ENCODE measurements around the gene MAPK14.
"Not testable (repeated sequence)": the region's sequence is repeated elsewhere in the genome, so short reads cannot be mapped to it uniquely, and the experiment has no call there.

MAPK14 gene

GRCh38 chr6:36070252-36070651, 42.6 kb downstream of the MAPK14 start:
- DNase-seq = no peak

DNA sequence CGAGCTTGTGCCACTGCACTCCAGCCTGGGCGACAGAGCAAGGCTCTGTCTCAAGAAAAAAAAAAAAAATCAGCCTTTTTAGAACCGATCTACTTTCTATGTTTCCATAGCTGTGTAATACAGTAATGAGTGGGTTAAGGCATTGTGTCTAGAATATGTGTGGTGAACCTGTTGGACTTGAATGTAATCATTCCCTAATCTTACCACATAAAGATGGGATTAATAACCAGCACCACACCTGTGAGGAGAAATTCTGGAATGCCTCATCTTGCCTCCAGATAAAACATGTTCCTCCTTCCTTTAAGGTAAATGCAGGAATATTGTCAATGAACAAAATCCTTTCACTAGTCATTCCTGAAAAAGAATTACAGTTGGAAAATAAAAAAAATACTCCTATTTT, 43.7 kb downstream of the MAPK14 start:
- DNase-seq = no peak

DNA sequence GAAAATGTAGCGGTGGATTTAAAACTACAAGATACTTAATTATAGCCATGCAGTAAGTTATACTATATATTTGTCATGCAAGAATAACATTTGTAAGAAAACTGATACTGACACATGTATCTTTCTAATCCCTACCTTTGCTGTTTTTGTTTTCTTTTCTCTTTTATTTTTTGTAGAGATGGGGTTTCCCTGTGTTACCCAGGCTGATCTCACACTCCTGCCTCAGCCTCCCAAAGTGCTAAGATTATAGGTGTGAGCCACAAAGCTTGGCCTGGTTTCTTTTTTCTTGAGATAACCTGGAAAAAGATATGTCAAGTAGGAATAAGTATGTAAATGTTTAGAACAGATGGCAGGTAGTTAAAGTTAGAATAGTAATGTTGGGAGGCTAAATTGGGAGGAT, 44.1 kb downstream of the MAPK14 start:
- DNase-seq = no peak

DNA sequence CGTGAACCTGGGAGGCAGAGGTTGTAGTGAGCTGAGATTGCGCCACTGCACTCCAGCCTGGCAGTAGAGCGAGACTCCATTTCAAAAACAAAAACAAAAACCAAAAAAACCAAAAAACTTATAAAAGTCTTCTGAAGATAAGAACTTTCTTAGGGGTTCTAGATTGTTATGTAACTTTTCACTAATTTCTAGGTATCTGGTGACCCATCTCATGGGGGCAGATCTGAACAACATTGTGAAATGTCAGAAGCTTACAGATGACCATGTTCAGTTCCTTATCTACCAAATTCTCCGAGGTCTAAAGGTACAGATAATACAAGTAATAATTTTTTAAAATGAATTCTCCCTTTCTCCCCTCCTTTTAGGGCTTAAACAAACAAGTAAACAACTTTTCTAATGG, 45.1 kb downstream of the MAPK14 start:
- DNase-seq = no peak

GRCh38 chr6:36073587-36073986, 46.0 kb downstream of the MAPK14 start:
- no peak for DNase-seq

- peak; percentile 18 for DNase-seq
Observed at GRCh38 chr6:36075656-36076055, 48.0 kb downstream of the MAPK14 start.

GRCh38 chr6:36076178-36077063, 48.8 kb downstream of the MAPK14 start:
- DNase-seq = no peak

GRCh38 chr6:36078159-36078558, 50.6 kb downstream of the MAPK14 start:
- DNase-seq = no peak

DNA sequence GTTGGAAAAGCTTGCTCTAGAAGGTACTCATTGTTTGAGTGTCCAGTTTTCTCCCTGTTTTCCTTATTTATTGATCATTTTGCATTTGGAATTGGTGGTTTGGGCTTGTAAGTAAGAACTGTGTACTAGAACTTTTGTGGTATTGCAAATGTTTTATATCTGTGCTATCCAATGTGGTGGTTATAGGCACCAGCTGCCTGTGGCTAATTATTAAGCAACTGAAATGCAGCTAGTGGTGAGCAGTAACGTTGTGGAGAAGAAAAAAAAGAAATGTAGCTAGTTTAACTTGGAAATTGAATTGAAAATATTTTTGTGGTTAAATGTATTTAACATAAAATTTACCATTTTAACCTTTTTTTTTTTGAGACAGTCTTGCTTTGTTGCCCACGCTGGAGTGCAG, 52.0 kb downstream of the MAPK14 start:
- DNase-seq = no peak

- no peak for DNase-seq
Observed at GRCh38 chr6:36082318-36082717, 54.7 kb downstream of the MAPK14 start.

GRCh38 chr6:36083446-36083845, 55.8 kb downstream of the MAPK14 start:
- no peak for DNase-seq

GRCh38 chr6:36088204-36088603, 60.6 kb downstream of the MAPK14 start:
- not testable (repeated sequence) for DNase-seq

- DNase-seq = no peak
Observed at GRCh38 chr6:36089048-36089447, 61.4 kb downstream of the MAPK14 start.

DNA sequence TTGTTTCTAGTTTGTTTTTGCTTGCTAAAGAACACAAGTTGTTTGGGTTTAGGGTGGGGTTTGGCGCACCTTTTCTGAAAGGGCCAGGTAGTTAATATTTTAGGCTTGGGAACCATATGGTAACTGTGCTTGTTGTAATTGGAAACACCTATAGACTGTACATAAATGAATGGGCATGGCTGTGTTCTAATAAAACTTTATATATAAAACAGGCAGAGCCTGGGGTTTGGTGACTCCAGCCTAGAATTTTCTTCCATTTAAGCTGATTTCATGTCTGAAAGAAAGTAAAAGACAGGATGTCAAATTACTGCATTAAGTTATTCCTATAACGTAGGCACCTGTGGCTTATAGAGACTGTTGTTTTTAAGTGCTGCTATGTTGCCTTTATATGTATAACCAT, 66.6 kb downstream of the MAPK14 start:
- DNase-seq = no peak

- DNase-seq = peak; percentile 78
Observed at GRCh38 chr6:36094753-36095496, 67.3 kb downstream of the MAPK14 start.

DNA sequence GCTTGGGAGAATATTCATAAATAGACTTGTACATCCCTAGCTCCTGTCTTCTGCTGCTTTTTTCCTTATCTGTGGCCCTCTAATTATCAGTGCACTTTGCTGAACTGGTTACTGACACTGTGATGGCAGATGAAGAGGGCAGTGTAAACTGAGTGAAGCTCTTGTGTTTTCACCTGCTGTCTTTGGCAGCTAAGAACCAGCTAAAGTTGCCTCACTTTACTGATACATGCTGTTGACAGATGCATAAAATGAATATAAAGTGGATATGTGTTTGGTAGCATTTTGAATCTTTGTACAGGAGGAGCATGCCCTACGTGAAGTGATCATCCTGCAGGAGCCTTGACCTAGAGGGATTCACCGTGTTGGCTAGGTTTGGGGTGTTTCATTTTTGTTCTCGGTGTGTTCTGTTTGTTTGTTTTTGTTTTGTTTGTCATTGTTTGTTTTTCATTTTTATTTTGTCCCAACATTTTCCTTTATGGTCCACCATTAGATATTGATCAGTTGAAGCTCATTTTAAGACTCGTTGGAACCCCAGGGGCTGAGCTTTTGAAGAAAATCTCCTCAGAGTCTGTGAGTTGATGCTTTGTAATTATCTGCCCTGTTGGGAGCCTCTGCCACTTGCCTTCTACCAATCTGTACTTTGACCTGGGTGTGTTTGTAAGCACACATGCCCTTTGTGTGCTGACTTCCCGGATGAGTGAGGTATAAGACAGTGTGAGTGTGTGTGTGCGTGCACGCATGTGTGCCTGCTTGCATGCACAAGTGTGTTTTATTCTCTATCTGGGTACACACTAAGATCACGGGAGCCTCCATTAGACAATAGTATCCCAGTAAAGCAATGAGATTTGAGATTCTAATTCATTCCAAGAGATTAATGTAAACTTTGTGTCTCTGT, 68.1 kb downstream of the MAPK14 start:
- DNase-seq = no peak

DNA sequence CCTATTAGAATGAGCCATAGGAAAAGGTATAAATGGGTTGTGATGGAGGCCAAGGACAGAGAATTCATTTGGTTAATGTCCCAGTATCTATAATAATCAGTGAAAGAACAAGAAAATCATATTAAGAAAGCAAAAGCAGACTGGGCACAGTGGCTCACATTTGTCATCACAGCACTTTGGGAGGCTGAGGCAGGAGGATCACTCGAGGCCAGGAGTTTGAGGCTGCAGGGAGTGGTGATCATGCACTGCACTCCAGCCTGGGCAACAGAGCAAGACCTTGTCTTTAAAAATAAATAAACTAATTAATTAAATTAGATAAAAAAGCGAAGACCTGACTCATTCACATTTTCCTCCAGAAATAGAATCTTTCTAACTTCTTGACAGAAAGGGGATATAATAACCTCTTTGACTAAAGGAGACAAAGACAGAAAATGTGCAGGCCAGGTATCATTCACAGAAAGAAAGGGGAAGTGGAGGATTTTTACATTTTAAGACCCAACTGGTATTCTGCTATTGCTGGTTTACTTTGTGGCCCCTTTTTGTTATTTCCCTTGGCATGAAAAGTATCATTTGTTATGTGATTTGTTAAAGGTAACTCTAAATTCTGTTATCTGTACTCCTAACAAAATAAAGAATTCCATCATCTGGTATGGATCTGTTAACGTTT, 70.8 kb downstream of the MAPK14 start:
- DNase-seq = no peak

DNA sequence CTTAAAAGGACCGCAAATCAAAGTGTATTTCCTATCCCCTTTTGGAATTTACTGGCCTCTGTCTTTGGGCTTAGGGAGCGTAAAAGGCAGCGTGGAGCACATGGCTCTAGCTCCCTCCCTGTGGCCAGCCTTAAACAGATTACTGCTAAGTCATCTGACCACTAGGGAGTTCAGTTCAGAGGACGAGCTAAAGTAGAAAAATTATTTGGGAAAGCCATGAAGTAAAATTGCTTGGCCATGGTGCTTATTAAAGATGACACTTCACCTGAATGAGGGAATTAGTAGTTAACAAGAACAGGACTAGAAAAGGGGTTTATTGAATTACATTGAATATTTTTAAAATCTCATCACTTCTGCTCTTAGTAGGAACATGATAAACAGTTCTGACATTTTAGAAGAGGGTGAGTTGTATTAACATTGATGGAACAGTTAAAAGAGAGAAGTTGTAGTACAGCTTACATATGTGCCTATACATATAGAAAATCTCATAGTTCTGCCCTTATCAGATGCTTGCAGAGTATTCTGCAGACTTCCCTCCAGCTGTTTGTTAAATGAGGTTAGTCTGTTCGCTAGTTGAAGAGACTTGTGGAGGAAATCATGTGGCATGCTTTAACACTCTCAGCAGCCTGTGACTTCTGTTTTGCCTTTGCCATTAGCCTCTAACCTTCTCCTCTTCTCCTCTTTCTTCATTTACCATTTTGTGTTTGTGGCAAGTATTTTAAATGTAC, 71.5 kb downstream of the MAPK14 start:
- DNase-seq = no peak

GRCh38 chr6:36099869-36100483, 72.4 kb downstream of the MAPK14 start:
- no peak for DNase-seq

GRCh38 chr6:36101691-36102090, 74.1 kb downstream of the MAPK14 start:
- no peak for DNase-seq

DNA sequence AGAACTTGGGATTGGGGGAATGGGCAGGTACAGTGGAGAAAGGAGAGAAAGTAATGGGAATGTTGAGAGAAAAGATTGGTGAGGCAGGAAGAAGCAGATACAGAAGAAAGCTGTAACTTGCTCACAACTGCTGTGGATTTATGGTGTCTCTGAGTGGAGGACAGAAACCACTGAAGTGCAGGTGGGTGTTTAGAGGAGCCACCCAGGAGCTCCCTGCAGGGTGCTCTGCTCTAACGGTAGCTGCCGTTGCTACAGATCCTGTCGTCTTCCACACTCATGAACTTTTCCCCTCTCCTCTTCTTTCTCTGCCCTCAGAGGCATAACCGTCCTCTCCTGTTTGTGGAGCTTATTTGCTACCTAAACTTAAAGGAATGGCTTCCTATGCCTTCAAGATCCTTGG, 75.2 kb downstream of the MAPK14 start:
- DNase-seq = no peak

All from inflammatory macrophage treated with lipopolysaccharide for 4 hours (primary cell).